Endodermal cell (in vitro differentiated cells): Measurements from ENCODE around the gene NUTM2D. TPM values are rescaled to one million over a fixed set of nuclear protein-coding genes. Genes with fewer than 3 reads are reported as not detected.
A peak's percentile ranks its signal among the peaks of the same experiment; 100 is the strongest.
"Not testable (repeated sequence)": the region's sequence is repeated elsewhere in the genome, so short reads cannot be mapped to it uniquely, and the experiment has no call there.

ENCODE experiments used
- DNase-seq: peaks from one replicate; pipeline ENCODE4 v3.0.0-alpha.2; 2017
- H3K27ac ChIP-seq: 2 replicates; pipeline ENCODE4 v1.5.1; 2013; ENCODE audit warnings: mild to moderate bottlenecking, low read depth, low read length, moderate library complexity
- H3K27me3 ChIP-seq: 2 replicates; pipeline ENCODE4 v1.6.1; 2013; ENCODE audit warnings: mild to moderate bottlenecking, low read length, moderate library complexity; ENCODE audit not compliant: insufficient read depth, control insufficient read depth, poor library complexity, severe bottlenecking
- H3K36me3 ChIP-seq: 2 replicates; pipeline ENCODE4 v1.7.0; 2013; ENCODE audit warnings: mild to moderate bottlenecking, low read length, moderate library complexity; ENCODE audit not compliant: control insufficient read depth, insufficient read depth
- H3K4me1 ChIP-seq: one replicate; pipeline ENCODE4 v1.7.0; 2013; ENCODE audit warnings: low read length; ENCODE audit not compliant: control insufficient read depth, insufficient read depth
- H3K4me3 ChIP-seq: 2 replicates; pipeline ENCODE4 v1.5.1; 2013; ENCODE audit warnings: mild to moderate bottlenecking, low read length, moderate library complexity
- H3K9ac ChIP-seq: 2 replicates; pipeline ENCODE4 v1.6.1; 2013; ENCODE audit warnings: mild to moderate bottlenecking, low read length, moderate library complexity; ENCODE audit not compliant: poor library complexity, severe bottlenecking; ENCODE audit errors: extremely low read depth
- H3K9me3 ChIP-seq: 2 replicates; pipeline ENCODE4 v1.6.1; 2013; ENCODE audit warnings: mild to moderate bottlenecking, low read length, moderate library complexity; ENCODE audit not compliant: control insufficient read depth
- H3K27ac Mint-ChIP-seq: 2 replicates; pipeline ENCODE4 v1.8.0; 2020; ENCODE audit warnings: mixed read lengths
- H3K27me3 Mint-ChIP-seq: 2 replicates; pipeline ENCODE4 v1.8.0; 2021; ENCODE audit warnings: mild to moderate bottlenecking, mixed read lengths; ENCODE audit not compliant: insufficient read depth
- H3K36me3 Mint-ChIP-seq: 2 replicates; pipeline ENCODE4 v1.8.0; 2020; ENCODE audit warnings: low read depth, mixed read lengths
- H3K4me1 Mint-ChIP-seq: 2 replicates; pipeline ENCODE4 v1.8.0; 2020; ENCODE audit warnings: mixed read lengths
- H3K4me3 Mint-ChIP-seq: 2 replicates; pipeline ENCODE4 v1.8.0; 2020; ENCODE audit warnings: mild to moderate bottlenecking, moderate library complexity, mixed read lengths
- H3K9me3 Mint-ChIP-seq: 2 replicates; pipeline ENCODE4 v1.8.0; 2020; ENCODE audit warnings: mild to moderate bottlenecking, mixed read lengths
- WGBS, 2 experiments: methylation state at CpG; one replicate each; pipeline versions ENCODE4 v1.1.5 to v1.1.7; 2013; ENCODE audit warnings: missing lambda C conversion rate in 2 of 2, mixed read lengths in 1 of 2; ENCODE audit not compliant: insufficient coverage in 1 of 2, insufficient read length in 1 of 2; 5-methylcytosine and 5-hydroxymethylcytosine counted together
- total RNA-seq, 2 donors: library from RNA; stranded (reverse); fragmentation: NEBNext Ultra II Directional in 1 of 2; extraction: Animal tissue kit (Norgen Biotek cat#: 25700) in 1 of 2; gene quantifications; 2 replicates in 1 of 2; 3 replicates in 1 of 2; pipeline ENCODE4 v1.2.1, GENCODE V29; 2021

The NUTM2D gene
- total RNA-seq, 2 donors from 2014 or later: 3.4 TPM

- no CpG with 5 or more reads among the region's 5 CpGs for WGBS, 2 experiments
- H3K27me3 ChIP-seq: not testable (repeated sequence)
Observed at GRCh38 chr10:87385762-87386360, 28.3 kb downstream of the NUTM2D start.

GRCh38 chr10:87391360-87391759 is 33.8 kb downstream of the NUTM2D start:
- not testable (repeated sequence) for H3K27ac ChIP-seq, H3K36me3 ChIP-seq, H3K4me3 Mint-ChIP-seq, H3K36me3 Mint-ChIP-seq, H3K27me3 ChIP-seq, DNase-seq, H3K9me3 ChIP-seq, H3K9ac ChIP-seq, H3K4me3 ChIP-seq, H3K4me1 ChIP-seq, H3K4me1 Mint-ChIP-seq, H3K27me3 Mint-ChIP-seq, H3K27ac Mint-ChIP-seq, H3K9me3 Mint-ChIP-seq
- 80 to 86% methylated on average over 1 to 2 of the region's 14 CpGs for WGBS, 2 experiments

More at GRCh38 chr10:87385762-87386360, 28.3 kb downstream of the NUTM2D start:
- H3K4me3 Mint-ChIP-seq, H3K27me3 Mint-ChIP-seq, H3K4me3 ChIP-seq, DNase-seq, H3K4me1 Mint-ChIP-seq, H3K27ac Mint-ChIP-seq, H3K4me1 ChIP-seq, H3K36me3 ChIP-seq, H3K9me3 Mint-ChIP-seq, H3K36me3 Mint-ChIP-seq, H3K9ac ChIP-seq, H3K27ac ChIP-seq, H3K9me3 ChIP-seq: not testable (repeated sequence)

DNA sequence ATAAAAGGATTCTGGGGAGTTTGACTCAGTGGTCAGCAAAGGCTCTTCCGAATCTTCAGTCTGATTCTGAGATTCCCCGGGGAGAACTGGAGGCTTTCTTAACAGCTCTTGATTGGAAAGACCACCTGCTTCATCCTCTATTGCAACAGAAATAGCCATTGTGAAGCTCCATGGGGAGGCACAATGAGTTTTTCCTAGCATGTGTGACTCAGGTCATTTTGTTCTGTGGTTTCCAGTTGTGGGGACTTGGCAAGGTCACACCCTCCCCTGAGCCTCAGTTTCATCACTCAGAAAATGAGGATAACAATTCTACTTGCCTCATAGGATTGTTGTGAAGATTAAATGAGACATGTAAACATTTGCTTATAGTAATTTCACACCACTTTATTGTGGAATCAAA is 38.7 kb downstream of the NUTM2D start:
- 50 to 74% methylated on average over 2 of the region's 2 CpGs for WGBS, 2 experiments
- H3K27ac Mint-ChIP-seq, H3K4me1 Mint-ChIP-seq, H3K4me3 ChIP-seq, H3K36me3 ChIP-seq, H3K9ac ChIP-seq, H3K9me3 Mint-ChIP-seq, H3K36me3 Mint-ChIP-seq, H3K9me3 ChIP-seq, H3K27me3 Mint-ChIP-seq, H3K27ac ChIP-seq, H3K4me3 Mint-ChIP-seq, H3K4me1 ChIP-seq, H3K27me3 ChIP-seq: not testable (repeated sequence)
- peak; percentile 52 for DNase-seq

- not testable (repeated sequence) for H3K9me3 ChIP-seq, DNase-seq
Observed at GRCh38 chr10:87398436-87398835, 40.9 kb downstream of the NUTM2D start.

DNA sequence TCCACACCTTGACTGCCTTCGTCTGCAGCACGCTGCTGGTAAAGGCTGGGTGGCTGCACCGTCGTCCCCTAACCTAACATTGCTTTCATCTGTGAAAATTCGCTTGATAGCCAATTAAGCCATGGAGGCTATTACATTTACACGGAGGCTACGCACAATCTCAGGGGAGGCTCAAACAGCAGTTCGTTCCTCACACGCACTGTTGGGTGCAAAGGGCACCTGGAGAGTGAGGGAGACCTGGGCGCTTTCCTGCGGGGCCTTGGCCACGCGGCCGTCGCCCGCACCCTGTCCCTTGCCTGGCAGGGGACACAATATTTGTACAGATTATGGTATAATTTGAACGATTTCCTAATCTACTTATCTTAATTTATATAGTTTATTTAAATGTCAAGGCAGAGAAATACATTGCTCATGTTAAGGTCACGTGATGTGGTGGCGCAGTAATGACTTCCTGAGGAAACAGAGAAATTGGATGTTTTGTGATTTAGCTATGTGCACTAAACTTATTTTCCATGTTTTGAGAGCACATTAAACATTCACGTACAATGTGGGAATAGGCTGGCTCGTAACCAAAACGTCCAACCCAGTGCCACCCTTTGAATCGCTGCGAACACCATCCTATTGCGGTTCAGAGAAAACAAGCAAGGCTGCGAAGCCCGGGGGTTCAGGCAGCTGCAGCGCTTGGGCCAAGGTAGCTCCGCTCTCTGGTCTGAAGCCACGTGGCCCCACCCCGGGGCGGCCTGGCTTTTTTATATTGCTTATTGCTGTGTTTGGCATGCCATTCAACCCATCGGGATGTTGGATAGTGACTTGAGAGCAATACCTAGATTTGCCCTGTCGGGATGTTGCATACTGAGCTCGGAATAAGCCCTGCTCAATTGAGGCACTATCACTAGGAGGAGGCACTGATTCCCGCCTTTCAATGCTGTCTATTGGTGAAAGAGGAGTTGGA is 50.2 kb downstream of the NUTM2D start:
- 87 to 90% methylated on average over 18 to 24 of the region's 36 CpGs for WGBS, 2 experiments
- DNase-seq, H3K4me3 ChIP-seq, H3K4me1 ChIP-seq, H3K4me3 Mint-ChIP-seq, H3K27me3 Mint-ChIP-seq, H3K4me1 Mint-ChIP-seq, H3K27me3 ChIP-seq, H3K36me3 ChIP-seq, H3K9me3 ChIP-seq, H3K27ac Mint-ChIP-seq, H3K27ac ChIP-seq, H3K36me3 Mint-ChIP-seq, H3K9ac ChIP-seq, H3K9me3 Mint-ChIP-seq: not testable (repeated sequence)

More at GRCh38 chr10:87398436-87398835, 40.9 kb downstream of the NUTM2D start:
- H3K27ac ChIP-seq, H3K36me3 Mint-ChIP-seq, H3K27ac Mint-ChIP-seq, H3K9ac ChIP-seq, H3K4me1 ChIP-seq, H3K4me3 ChIP-seq, H3K27me3 ChIP-seq, H3K4me1 Mint-ChIP-seq, H3K4me3 Mint-ChIP-seq, H3K27me3 Mint-ChIP-seq, H3K36me3 ChIP-seq, H3K9me3 Mint-ChIP-seq: not testable (repeated sequence)
- WGBS, 2 experiments: 100% methylated on average over 1 of the region's 2 CpGs; no CpG with 5 or more reads in 1 of the 2 experiments

DNA sequence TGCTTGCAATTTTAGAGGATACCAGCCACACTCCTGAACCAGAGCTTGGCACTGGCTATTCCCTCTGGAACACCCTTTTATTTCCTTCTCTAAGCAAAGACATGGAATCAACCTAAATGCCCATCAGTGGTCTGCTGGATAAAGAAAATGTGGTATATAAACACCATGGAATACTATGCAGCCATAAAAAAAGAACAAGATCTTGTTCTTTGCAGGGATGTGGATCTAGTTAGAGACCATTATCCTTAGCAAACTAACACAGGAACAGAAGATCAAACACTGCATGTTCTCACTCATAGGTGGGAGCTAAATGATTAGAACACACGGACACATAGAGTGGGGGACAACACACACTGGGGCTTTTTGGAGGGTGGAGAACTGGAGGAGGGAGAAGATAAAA is 56.4 kb downstream of the NUTM2D start:
- H3K4me1 Mint-ChIP-seq, H3K9me3 Mint-ChIP-seq, DNase-seq, H3K4me1 ChIP-seq, H3K4me3 Mint-ChIP-seq, H3K9ac ChIP-seq, H3K27ac Mint-ChIP-seq, H3K36me3 ChIP-seq, H3K27me3 ChIP-seq, H3K27me3 Mint-ChIP-seq, H3K9me3 ChIP-seq, H3K4me3 ChIP-seq, H3K27ac ChIP-seq, H3K36me3 Mint-ChIP-seq: not testable (repeated sequence)
- 90 to 100% methylated on average over 1 of the region's 1 CpG for WGBS, 2 experiments
